ENCODE data around the gene GALNT6. TPM values are rescaled to one million over a fixed set of nuclear protein-coding genes. Genes with fewer than 3 reads are reported as not detected.

GALNT6 gene
- total RNA-seq, 1 experiment from 2014 or later = 27.6 TPM

- Mint-ChIP-seq H3K27me3 (ENCODE audit: insufficient read depth, unreplicated experiment) (no peaks in the 10 kb centered on the region), H3K4me3 (ENCODE audit: unreplicated experiment) (no peak overlapping the region), H3K4me1 (ENCODE audit: insufficient read depth, unreplicated experiment) (peaks cover 4% of the 10 kb centered on the region), H3K36me3 (ENCODE audit: insufficient read depth, unreplicated experiment) (peaks cover 3% of the 10 kb centered on the region), H3K27ac (ENCODE audit: low read depth, unreplicated experiment) (no peak overlapping the region), H3K9me3 (ENCODE audit: unreplicated experiment) (no peaks in the 10 kb centered on the region)
- ChIA-PET POLR2A (interaction anchor here (0.6 kb wide), 1 partner anchor 133 kb away, joined by 3 read pairs; no protein-coding TSS in a partner anchor), CTCF (no interaction called here)
- no TSS peak for BruUV-seq (replicated peaks)
- intact Hi-C loops (cut with micrococcal nuclease) = no loop called here
- no peak for DNase-seq (ENCODE audit: unreplicated experiment)
- no peak for TF ChIP-seq CTCF (IDR thresholded peaks at IDR 0.05; ENCODE audit: unreplicated experiment)
These were observed 45.5 kb downstream of the GALNT6 start for GRCh38 chr12:51345681-51346080.

DNA sequence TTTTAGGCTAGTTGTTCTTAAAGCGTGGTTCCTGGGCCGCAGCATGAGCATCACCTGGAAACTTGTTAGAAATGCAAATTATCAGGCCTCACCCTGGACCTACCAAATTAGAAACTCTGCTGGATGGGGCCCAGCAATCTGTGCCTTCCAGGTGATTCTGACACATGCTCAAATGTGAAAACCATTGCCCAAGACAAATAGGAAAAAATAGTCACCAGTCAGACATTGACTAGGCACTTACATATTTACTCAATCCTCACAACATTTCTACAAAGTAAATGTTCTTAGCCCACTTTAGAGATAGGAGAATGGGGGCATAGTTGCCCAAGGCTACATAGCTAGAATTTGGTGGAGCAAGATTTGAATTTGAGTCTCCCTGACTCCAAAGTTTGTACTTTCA lies 48.0 kb downstream of the GALNT6 start:
- BruUV-seq (replicated peaks) = no TSS peak
- peaks cover 4% of the 10 kb centered on the region for H3K4me1 Mint-ChIP-seq (ENCODE audit: insufficient read depth, unreplicated experiment)
- H3K27ac Mint-ChIP-seq (ENCODE audit: low read depth, unreplicated experiment) = no peak overlapping the region
- H3K36me3 Mint-ChIP-seq (ENCODE audit: insufficient read depth, unreplicated experiment) = no peaks in the 10 kb centered on the region
- POLR2A ChIA-PET = interaction anchor here (5.0 kb wide), 1 partner anchor 73 kb away, joined by 38 read pairs; the partner anchor contains the start of gene SMAGP
- intact Hi-C loops (cut with micrococcal nuclease) = no loop called here
- no peaks in the 10 kb centered on the region for H3K9me3 Mint-ChIP-seq (ENCODE audit: unreplicated experiment)
- H3K27me3 Mint-ChIP-seq (ENCODE audit: insufficient read depth, unreplicated experiment) = no peaks in the 10 kb centered on the region
- CTCF ChIA-PET = interaction anchor here (0.6 to 6.8 kb wide), 6 partner anchors 11 to 699 kb away, joined by 3 to 110 read pairs (median 3); partner anchors contain the start of gene SMAGP
- no peak for TF ChIP-seq CTCF (IDR thresholded peaks at IDR 0.05; ENCODE audit: unreplicated experiment)
- DNase-seq (ENCODE audit: unreplicated experiment) = no peak
- no peak overlapping the region for H3K4me3 Mint-ChIP-seq (ENCODE audit: unreplicated experiment)

- no peak for TF ChIP-seq CTCF (IDR thresholded peaks at IDR 0.05; ENCODE audit: unreplicated experiment)
- Mint-ChIP-seq H3K36me3 (ENCODE audit: insufficient read depth, unreplicated experiment) (no peaks in the 10 kb centered on the region), H3K9me3 (ENCODE audit: unreplicated experiment) (no peaks in the 10 kb centered on the region), H3K27me3 (ENCODE audit: insufficient read depth, unreplicated experiment) (no peaks in the 10 kb centered on the region), H3K27ac (ENCODE audit: low read depth, unreplicated experiment) (no peak overlapping the region), H3K4me1 (ENCODE audit: insufficient read depth, unreplicated experiment) (peaks cover 4% of the 10 kb centered on the region), H3K4me3 (ENCODE audit: unreplicated experiment) (no peak overlapping the region)
- intact Hi-C loops (cut with micrococcal nuclease) = no loop called here
- CTCF ChIA-PET = interaction anchor here (0.6 to 6.8 kb wide), 12 partner anchors 8 to 699 kb away, joined by 3 to 110 read pairs (median 4); partner anchors contain the start of genes SLC11A2 and SMAGP
- BruUV-seq (replicated peaks) = no TSS peak
- POLR2A ChIA-PET = interaction anchor here (3.2 to 5.0 kb wide), 2 partner anchors 72 to 103 kb away, joined by 17 to 38 read pairs; partner anchors contain the start of genes DAZAP2 and SMAGP
- no peak for DNase-seq (ENCODE audit: unreplicated experiment)
These were observed 48.8 kb downstream of the GALNT6 start for GRCh38 chr12:51342416-51342815.

DNA sequence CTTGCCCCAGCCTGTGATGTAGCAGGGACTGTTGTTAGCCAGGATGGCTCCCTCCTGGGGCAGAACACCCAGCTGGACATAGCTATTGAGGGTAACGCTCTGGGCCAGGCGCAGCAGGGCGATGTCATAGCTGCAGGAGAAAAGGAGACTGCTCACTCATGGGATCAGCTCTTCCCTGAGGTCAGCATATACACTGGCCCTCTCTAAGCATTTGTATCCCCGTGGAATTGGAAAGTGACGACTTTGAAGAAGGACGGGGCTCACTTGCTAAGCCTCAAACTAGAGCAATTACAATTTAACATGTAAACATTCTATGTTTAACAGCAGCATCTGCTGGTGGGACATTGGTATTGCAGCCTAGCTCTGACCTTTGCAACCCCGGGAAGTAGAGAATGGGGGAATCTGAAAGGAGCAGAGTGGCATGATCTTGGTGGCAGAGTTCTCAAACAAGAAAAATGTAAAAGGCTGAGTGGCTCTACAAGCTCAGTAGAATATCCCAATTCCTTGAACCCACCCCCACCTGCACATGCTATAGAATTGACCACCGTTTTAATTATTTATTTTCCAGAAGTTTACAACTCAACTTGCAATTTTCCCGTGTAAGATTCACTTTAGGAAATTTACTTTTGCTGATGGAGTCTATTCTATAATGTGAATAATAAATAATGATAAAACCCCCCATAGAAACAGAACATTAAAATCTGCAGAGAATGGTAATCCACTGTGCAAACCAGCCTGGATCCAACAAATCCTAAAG lies 49.8 kb downstream of the GALNT6 start:
- CTCF ChIA-PET = interaction anchor here (0.5 to 6.8 kb wide), 60 partner anchors 9 to 837 kb away, joined by 3 to 110 read pairs (median 4); partner anchors contain the start of genes ATF1, CSRNP2, DIP2B and SLC11A2
- peaks cover 4% of the 10 kb centered on the region for H3K4me1 Mint-ChIP-seq (ENCODE audit: insufficient read depth, unreplicated experiment)
- peak; percentile 76 for DNase-seq (ENCODE audit: unreplicated experiment)
- no peak overlapping the region for H3K4me3 Mint-ChIP-seq (ENCODE audit: unreplicated experiment)
- H3K36me3 Mint-ChIP-seq (ENCODE audit: insufficient read depth, unreplicated experiment) = no peaks in the 10 kb centered on the region
- intact Hi-C loops (cut with micrococcal nuclease) = loop anchor here (1.0 kb wide), 4 partner anchors 72 to 576 kb away; partner anchors contain the start of gene LETMD1
- BruUV-seq (replicated peaks) = no TSS peak
- H3K27ac Mint-ChIP-seq (ENCODE audit: low read depth, unreplicated experiment) = no peak overlapping the region
- no peaks in the 10 kb centered on the region for H3K27me3 Mint-ChIP-seq (ENCODE audit: insufficient read depth, unreplicated experiment)
- H3K9me3 Mint-ChIP-seq (ENCODE audit: unreplicated experiment) = no peaks in the 10 kb centered on the region
- POLR2A ChIA-PET = interaction anchor here (0.5 to 5.0 kb wide), 20 partner anchors 10 to 577 kb away, joined by 3 to 38 read pairs (median 3); partner anchors contain the start of genes ATF1, CSRNP2, DAZAP2 and SMAGP
- peak; percentile 97 for TF ChIP-seq CTCF (IDR thresholded peaks at IDR 0.05; ENCODE audit: unreplicated experiment)
